Measurements from ENCODE around the gene MACROD2. TPM values are rescaled to one million over a fixed set of nuclear protein-coding genes. Genes with fewer than 3 reads are reported as not detected.

Gene MACROD2
- total RNA-seq, 4 donors from 2014 or later = 4.6 to 33.0 (median 8.3) TPM

DNA sequence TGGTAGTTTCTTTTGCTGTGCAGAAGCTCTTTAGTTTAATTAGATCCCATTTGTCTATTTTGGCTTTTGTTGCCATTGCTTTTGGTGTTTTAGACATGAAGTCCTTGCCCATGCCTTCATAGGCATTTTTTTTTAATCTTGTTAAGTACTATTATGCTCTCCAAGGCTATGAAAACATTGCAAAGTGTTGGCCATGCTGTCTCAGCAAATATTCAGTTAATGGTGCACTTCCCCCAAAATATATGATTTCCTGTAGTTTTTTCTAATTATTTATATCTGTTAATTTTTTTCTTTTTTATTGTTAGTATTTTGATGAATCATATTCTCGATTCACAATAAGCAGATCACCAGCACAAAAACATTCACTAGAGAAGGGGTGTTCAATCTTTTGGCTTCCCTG is 1148.2 kb downstream of the MACROD2 start:
- DNase-seq = no peak
- no peaks in the 10 kb centered on the region for H3K4me1 ChIP-seq
- in situ Hi-C loops (cut with MboI; ENCODE audit: low pct_ligation_motif_present in 1 of 4, low pct_unique_long_range_greater_than_20kb in 1 of 4, low sequenced_read_pairs in 3 of 4) = no loop called here
- H3K27me3 ChIP-seq = no peaks in the 10 kb centered on the region
- H3K9me3 ChIP-seq = no peaks in the 10 kb centered on the region
- no peaks in the 10 kb centered on the region for H3K36me3 ChIP-seq
- no peak overlapping the region for H3K27ac ChIP-seq
- H3K4me3 ChIP-seq = no peak overlapping the region
- WGBS, 2 donors (ENCODE audit: low coverage in 1 of 2) = 73 to 85% methylated on average over 1 of the region's 1 CpG
- intact Hi-C loops (cut with DNase I; ENCODE audit: low total_unique reads) = no loop called here
- TF ChIP-seq POLR2A (IDR thresholded peaks at IDR 0.05) = no peak
- TF ChIP-seq POLR2AphosphoS5 (IDR thresholded peaks at IDR 0.05) = no peak

DNA sequence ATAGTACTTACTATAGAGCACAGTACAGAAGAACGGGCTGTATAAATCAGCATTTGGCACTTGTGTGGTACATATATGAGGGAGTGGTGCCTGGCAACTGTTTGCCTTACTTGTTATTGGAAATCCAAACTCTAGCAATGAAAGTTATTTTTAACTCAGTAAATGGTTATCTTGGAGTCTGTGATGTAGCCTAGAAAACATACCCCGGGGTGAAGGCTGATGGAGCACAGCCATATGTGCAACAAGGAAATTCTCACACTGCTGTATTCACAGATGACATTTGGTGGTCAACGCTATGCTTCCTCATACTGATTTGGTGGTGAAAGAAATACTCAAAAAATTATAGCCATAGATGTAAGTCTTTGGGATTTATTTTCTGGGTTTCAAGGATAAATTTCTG is 1149.6 kb downstream of the MACROD2 start:
- Histone ChIP-seq H3K36me3 (no peaks in the 10 kb centered on the region), H3K27me3 (no peaks in the 10 kb centered on the region), H3K4me1 (no peaks in the 10 kb centered on the region), H3K4me3 (no peak overlapping the region), H3K27ac (no peak overlapping the region), H3K9me3 (no peaks in the 10 kb centered on the region)
- intact Hi-C loops (cut with DNase I; ENCODE audit: low total_unique reads) (no loop called here), in situ Hi-C loops (cut with MboI; ENCODE audit: low pct_ligation_motif_present in 1 of 4, low pct_unique_long_range_greater_than_20kb in 1 of 4, low sequenced_read_pairs in 3 of 4) (no loop called here)
- 70 to 74% methylated on average over 2 to 3 of the region's 3 CpGs for WGBS, 2 donors (ENCODE audit: low coverage in 1 of 2)
- TF ChIP-seq POLR2A (IDR thresholded peaks at IDR 0.05) (no peak), POLR2AphosphoS5 (IDR thresholded peaks at IDR 0.05) (no peak), EP300 (IDR thresholded peaks at IDR 0.05; ENCODE audit: low read depth) (no peak)
- TF ChIP-seq, protein P1, sequence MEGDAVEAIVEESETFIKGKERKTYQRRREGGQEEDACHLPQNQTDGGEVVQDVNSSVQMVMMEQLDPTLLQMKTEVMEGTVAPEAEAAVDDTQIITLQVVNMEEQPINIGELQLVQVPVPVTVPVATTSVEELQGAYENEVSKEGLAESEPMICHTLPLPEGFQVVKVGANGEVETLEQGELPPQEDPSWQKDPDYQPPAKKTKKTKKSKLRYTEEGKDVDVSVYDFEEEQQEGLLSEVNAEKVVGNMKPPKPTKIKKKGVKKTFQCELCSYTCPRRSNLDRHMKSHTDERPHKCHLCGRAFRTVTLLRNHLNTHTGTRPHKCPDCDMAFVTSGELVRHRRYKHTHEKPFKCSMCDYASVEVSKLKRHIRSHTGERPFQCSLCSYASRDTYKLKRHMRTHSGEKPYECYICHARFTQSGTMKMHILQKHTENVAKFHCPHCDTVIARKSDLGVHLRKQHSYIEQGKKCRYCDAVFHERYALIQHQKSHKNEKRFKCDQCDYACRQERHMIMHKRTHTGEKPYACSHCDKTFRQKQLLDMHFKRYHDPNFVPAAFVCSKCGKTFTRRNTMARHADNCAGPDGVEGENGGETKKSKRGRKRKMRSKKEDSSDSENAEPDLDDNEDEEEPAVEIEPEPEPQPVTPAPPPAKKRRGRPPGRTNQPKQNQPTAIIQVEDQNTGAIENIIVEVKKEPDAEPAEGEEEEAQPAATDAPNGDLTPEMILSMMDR (IDR thresholded peaks at IDR 0.05) = no peak
- DNase-seq = no peak

DNA sequence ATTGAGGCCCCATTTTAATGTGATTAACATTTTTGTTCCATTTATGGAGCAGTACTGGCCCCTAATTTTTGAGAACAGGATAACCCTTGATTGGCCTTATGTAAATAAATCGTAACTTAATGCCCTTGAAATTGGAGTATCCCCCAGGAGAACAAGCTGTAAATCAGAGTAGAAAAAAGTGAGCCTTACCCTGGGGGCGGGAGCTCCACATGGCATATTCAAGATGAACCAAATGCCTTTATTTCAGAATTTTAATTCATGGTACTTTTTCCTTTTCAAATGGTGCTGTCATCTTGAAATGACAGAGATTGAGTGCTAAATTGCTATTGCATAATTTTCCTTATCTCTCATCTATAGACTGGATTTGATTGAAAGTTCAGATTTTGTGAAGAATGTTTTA is 1151.6 kb downstream of the MACROD2 start:
- intact Hi-C loops (cut with DNase I; ENCODE audit: low total_unique reads) = no loop called here

DNA sequence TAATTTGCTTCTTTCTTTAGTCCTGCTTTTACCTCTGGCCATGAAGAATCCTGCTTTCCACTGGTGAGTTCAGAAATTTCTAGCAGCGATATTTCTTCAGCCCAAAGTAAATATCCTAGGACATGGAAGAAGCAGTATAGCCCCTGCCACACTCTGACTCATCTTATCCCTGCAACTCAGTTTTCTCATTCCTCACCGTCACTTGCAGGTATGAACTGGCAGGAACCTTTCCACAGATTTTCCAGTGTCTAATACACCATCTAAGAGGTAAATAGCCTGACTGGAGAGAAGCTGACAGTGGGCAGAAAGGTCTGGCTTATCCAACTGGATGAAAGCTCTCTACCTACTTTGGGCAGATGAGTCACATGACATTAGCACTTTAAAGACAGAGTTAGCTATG is 1158.8 kb downstream of the MACROD2 start:
- DNase-seq = no peak
- TF ChIP-seq, protein P1 (IDR thresholded peaks at IDR 0.05) = no peak
- no peak for TF ChIP-seq POLR2AphosphoS5 (IDR thresholded peaks at IDR 0.05)

More for the DNA sequence above, 1151.6 kb downstream of the MACROD2 start:
- Histone ChIP-seq H3K36me3 (no peaks in the 10 kb centered on the region), H3K27me3 (no peaks in the 10 kb centered on the region), H3K27ac (no peak overlapping the region), H3K9me3 (no peaks in the 10 kb centered on the region), H3K4me1 (no peaks in the 10 kb centered on the region), H3K4me3 (no peak overlapping the region)
- TF ChIP-seq, protein P1 (IDR thresholded peaks at IDR 0.05) = no peak
- TF ChIP-seq POLR2AphosphoS5 (IDR thresholded peaks at IDR 0.05) = no peak
- no peak for TF ChIP-seq POLR2A (IDR thresholded peaks at IDR 0.05)
- no peak for TF ChIP-seq EP300 (IDR thresholded peaks at IDR 0.05; ENCODE audit: low read depth)
- no peak for DNase-seq
- WGBS, 2 donors (ENCODE audit: low coverage in 1 of 2) = 79 to 80% methylated on average over 2 of the region's 2 CpGs
- in situ Hi-C loops (cut with MboI; ENCODE audit: low pct_ligation_motif_present in 1 of 4, low pct_unique_long_range_greater_than_20kb in 1 of 4, low sequenced_read_pairs in 3 of 4) = no loop called here

DNA sequence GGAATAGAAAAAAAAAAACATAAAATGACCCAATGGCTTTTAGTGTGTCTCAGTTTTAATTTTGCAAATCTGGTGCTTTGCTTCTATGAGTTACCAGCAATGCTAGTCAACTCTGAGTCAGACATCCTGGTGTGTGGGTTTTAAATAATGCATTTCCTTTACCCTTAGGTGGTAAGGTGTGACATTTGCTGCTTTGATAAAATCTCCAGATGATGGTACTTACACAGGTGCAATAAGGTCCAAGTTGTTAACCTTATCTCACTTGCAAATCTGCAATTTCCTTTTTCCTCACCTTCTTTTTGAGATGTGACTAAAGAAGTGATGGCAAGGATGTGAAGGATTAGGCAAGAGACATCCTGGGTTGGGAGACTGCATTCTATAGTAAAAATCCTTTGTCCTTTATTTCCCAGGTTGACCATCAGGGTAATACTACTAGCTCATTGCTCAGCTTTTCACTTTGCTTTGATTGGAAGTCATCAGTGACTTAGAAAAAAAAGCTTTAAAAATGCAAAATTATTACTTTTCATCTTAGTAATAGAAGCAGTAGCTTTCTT is 1160.6 kb downstream of the MACROD2 start:
- Histone ChIP-seq H3K36me3 (no peaks in the 10 kb centered on the region), H3K9me3 (no peaks in the 10 kb centered on the region), H3K27me3 (no peaks in the 10 kb centered on the region), H3K4me3 (no peak overlapping the region), H3K4me1 (no peaks in the 10 kb centered on the region), H3K27ac (no peak overlapping the region)
- TF ChIP-seq, protein P1 (IDR thresholded peaks at IDR 0.05) = no peak
- TF ChIP-seq EP300 (IDR thresholded peaks at IDR 0.05; ENCODE audit: low read depth) = no peak
- TF ChIP-seq POLR2A (IDR thresholded peaks at IDR 0.05) = no peak
- no peak for TF ChIP-seq POLR2AphosphoS5 (IDR thresholded peaks at IDR 0.05)
- intact Hi-C loops (cut with DNase I; ENCODE audit: low total_unique reads) (no loop called here), in situ Hi-C loops (cut with MboI; ENCODE audit: low pct_ligation_motif_present in 1 of 4, low pct_unique_long_range_greater_than_20kb in 1 of 4, low sequenced_read_pairs in 3 of 4) (no loop called here)
- DNase-seq = no peak

More for the DNA sequence above, 1158.8 kb downstream of the MACROD2 start:
- Histone ChIP-seq H3K9me3 (no peaks in the 10 kb centered on the region), H3K4me3 (no peak overlapping the region), H3K27ac (no peak overlapping the region), H3K36me3 (no peaks in the 10 kb centered on the region), H3K4me1 (no peaks in the 10 kb centered on the region), H3K27me3 (no peaks in the 10 kb centered on the region)
- 89 to 93% methylated on average over 2 of the region's 2 CpGs for WGBS, 2 donors (ENCODE audit: low coverage in 1 of 2)
- intact Hi-C loops (cut with DNase I; ENCODE audit: low total_unique reads) (no loop called here), in situ Hi-C loops (cut with MboI; ENCODE audit: low pct_ligation_motif_present in 1 of 4, low pct_unique_long_range_greater_than_20kb in 1 of 4, low sequenced_read_pairs in 3 of 4) (no loop called here)
